Liver (tissue), 9 donors: ENCODE results near the gene SPTBN5. TPM values are rescaled to one million over a fixed set of nuclear protein-coding genes. Genes with fewer than 3 reads are reported as not detected.

ENCODE experiments used
- DNase-seq: peaks from one replicate; pipeline ENCODE4 v3.0.0-alpha.2; 2017; ENCODE audit warnings: low spot score
- H3K27ac ChIP-seq, 2 donors: one replicate each; pipeline ENCODE4 v1.7.0; 2013; ENCODE audit warnings: inconsistent platforms in 2 of 2, low read length in 2 of 2, control low read depth in 1 of 2, low read depth in 1 of 2, mild to moderate bottlenecking in 1 of 2
- H3K27me3 ChIP-seq, 4 donors: one replicate each; pipeline versions ENCODE4 v1.6.1 to v1.7.0; 2013; ENCODE audit warnings: low read length in 3 of 4, inconsistent platforms in 1 of 4, mild to moderate bottlenecking in 1 of 4, moderate library complexity in 1 of 4; ENCODE audit not compliant: control insufficient read depth in 4 of 4, insufficient read depth in 4 of 4
- H3K36me3 ChIP-seq, 4 donors: one replicate each; pipeline versions ENCODE4 v1.6.1 to v1.7.0; 2013; ENCODE audit warnings: low read length in 3 of 4, mild to moderate bottlenecking in 3 of 4, low read depth in 1 of 4, moderate library complexity in 1 of 4; ENCODE audit not compliant: control insufficient read depth in 4 of 4, insufficient read depth in 3 of 4
- H3K4me1 ChIP-seq, 4 donors: one replicate each; pipeline versions ENCODE4 v1.6.1 to v1.7.0; 2013; ENCODE audit warnings: low read length in 3 of 4, mild to moderate bottlenecking in 3 of 4, moderate library complexity in 1 of 4; ENCODE audit not compliant: control insufficient read depth in 4 of 4, insufficient read depth in 4 of 4
- H3K4me3 ChIP-seq, 3 donors: one replicate each; pipeline versions ENCODE4 v1.6.1 to v1.7.0; 2013; ENCODE audit warnings: low read length in 3 of 3, control low read depth in 1 of 3, low read depth in 1 of 3, mild to moderate bottlenecking in 1 of 3
- H3K9ac ChIP-seq, 2 donors: one replicate each; pipeline ENCODE4 v1.7.0; 2013; ENCODE audit warnings: low read length in 2 of 2, mild to moderate bottlenecking in 2 of 2, moderate library complexity in 2 of 2, control low read depth in 1 of 2, low read depth in 1 of 2
- H3K9me3 ChIP-seq, 4 donors: one replicate each; pipeline versions ENCODE4 v1.6.1 to v1.7.0; 2013; ENCODE audit warnings: low read length in 3 of 4; ENCODE audit not compliant: control insufficient read depth in 4 of 4
- ATF3 ChIP-seq: IDR thresholded peaks from 2 replicates; pipeline ENCODE4 v1.6.1; 2016; ENCODE audit warnings: antibody characterized with exemption
- CTCF ChIP-seq: fragments of 150-350 bp; IDR thresholded peaks from 2 replicates; pipeline ENCODE4 v1.5.1; 2017; ENCODE audit warnings: improper control_type of control experiment, low read depth, low read length; ENCODE audit not compliant: missing input control
- FOXA1 ChIP-seq: IDR thresholded peaks from 2 replicates; pipeline ENCODE4 v1.6.1; 2016; ENCODE audit warnings: antibody characterized with exemption
- FOXA2 ChIP-seq: IDR thresholded peaks from 2 replicates; pipeline ENCODE4 v1.6.1; 2016; ENCODE audit warnings: antibody characterized with exemption
- GABPA ChIP-seq, 2 donors: IDR thresholded peaks in 1 of 2; conservative IDR thresholded peaks in 1 of 2; 2 replicates each; pipeline ENCODE4 v1.6.1; 2016; ENCODE audit warnings: antibody characterized with exemption in 2 of 2, mild to moderate bottlenecking in 1 of 2, moderate library complexity in 1 of 2
- HNF4A ChIP-seq, 2 donors: conservative IDR thresholded peaks; 2 replicates each; pipeline ENCODE4 v1.6.1; 2016; ENCODE audit warnings: antibody characterized with exemption in 2 of 2, mild to moderate bottlenecking in 2 of 2
- HNF4G ChIP-seq: IDR thresholded peaks from 2 replicates; pipeline ENCODE4 v1.6.1; 2016; ENCODE audit warnings: antibody characterized with exemption
- JUND ChIP-seq, 2 donors: IDR thresholded peaks; 2 replicates each; pipeline ENCODE4 v1.6.1; 2016; ENCODE audit warnings: antibody characterized with exemption in 2 of 2
- MAX ChIP-seq: IDR thresholded peaks from 2 replicates; pipeline ENCODE4 v1.6.1; 2016; ENCODE audit warnings: antibody characterized with exemption
- NR2F2 ChIP-seq: IDR thresholded peaks from 2 replicates; pipeline ENCODE4 v1.6.1; 2016; ENCODE audit warnings: antibody characterized with exemption
- RAD21 ChIP-seq, 2 donors: IDR thresholded peaks; 2 replicates each; pipeline ENCODE4 v1.6.1; 2016; ENCODE audit warnings: antibody characterized with exemption in 2 of 2, mild to moderate bottlenecking in 2 of 2
- REST ChIP-seq: IDR thresholded peaks from 2 replicates; pipeline ENCODE4 v1.6.1; 2016; ENCODE audit warnings: antibody characterized with exemption, mild to moderate bottlenecking
- RXRA ChIP-seq, 2 donors: IDR thresholded peaks; 2 replicates each; pipeline ENCODE4 v1.6.1; 2017 to 2018; ENCODE audit warnings: antibody characterized with exemption in 2 of 2, mild to moderate bottlenecking in 1 of 2
- SP1 ChIP-seq: IDR thresholded peaks from 2 replicates; pipeline ENCODE4 v1.6.1; 2018; ENCODE audit warnings: antibody characterized with exemption, mild to moderate bottlenecking
- TAF1 ChIP-seq: conservative IDR thresholded peaks from 2 replicates; pipeline ENCODE4 v1.6.1; 2016; ENCODE audit warnings: antibody characterized with exemption, mild to moderate bottlenecking
- ZBTB33 ChIP-seq: IDR thresholded peaks from 2 replicates; pipeline ENCODE4 v1.6.1; 2016; ENCODE audit warnings: antibody characterized with exemption
- WGBS: extraction: QIAGEN DNeasy Blood & Tissue Kit; methylation state at CpG from one replicate; pipeline ENCODE4 v1.1.7; 2013; 5-methylcytosine and 5-hydroxymethylcytosine counted together
- polyA plus RNA-seq, 2 donors: library from polyadenylated mRNA; stranded (reverse) in 1 of 2; unstranded in 1 of 2; fragments of 200-250 nt in 1 of 2; fragments of >200 nt in 1 of 2; fragmentation: Nextera tagmentation in 1 of 2; extraction: Ambion mirVana in 1 of 2; gene quantifications; one replicate each; pipeline versions ENCODE4 v1.2.1 to v1.2.3, GENCODE V29; 2013 to 2015
- total RNA-seq, 2 donors: library from RNA; depleted of rRNA; stranded (reverse); fragments of >200 nt; gene quantifications; one replicate each; pipeline ENCODE4 v1.2.3, GENCODE V29; 2014
- donor health status: healthy.
- donor health status: healthy.
- donor health status: healthy.
- donor health status: healthy.
- donor health status: healthy.

The SPTBN5 gene
- total and polyA plus RNA-seq, 4 donors = 0.12 to 1.7 (median 0.17) TPM

GRCh38 chr15:41886741-41887140 is 7.1 kb downstream of the SPTBN5 start:
- WGBS = 96% methylated on average over 7 of the region's 7 CpGs
- Histone ChIP-seq H3K4me1 (peaks cover 16 to 30% (median 20%) of the 10 kb centered on the region in 4 donors), H3K4me3 (no peak overlapping the region), H3K27ac (no peak overlapping the region), H3K36me3 (no peaks in the 10 kb centered on the region), H3K9ac (no peak overlapping the region), H3K9me3 (no peaks in the 10 kb centered on the region), H3K27me3 (no peaks in the 10 kb centered on the region)
- no peak for TF ChIP-seq HNF4A (conservative IDR thresholded peaks at IDR 0.05)
- no peak for TF ChIP-seq ZBTB33
- TF ChIP-seq ATF3 = no peak
- no peak for DNase-seq

- WGBS = 97% methylated on average over 14 of the region's 14 CpGs
- no peak for TF ChIP-seq FOXA1
- no peak for TF ChIP-seq JUND (IDR thresholded peaks at IDR 0.05)
- TF ChIP-seq RXRA (IDR thresholded peaks at IDR 0.05) = no peak
- TF ChIP-seq NR2F2 = no peak
- no peak for TF ChIP-seq REST
- no peak for TF ChIP-seq MAX
- TF ChIP-seq TAF1 = no peak
- TF ChIP-seq GABPA (IDR thresholded peaks at IDR 0.05 in 1 of 2, conservative IDR thresholded peaks at IDR 0.05 in 1 of 2) = no peak
- TF ChIP-seq RAD21 (IDR thresholded peaks at IDR 0.05) = no peak
- no peak for TF ChIP-seq ZBTB33
- no peak for TF ChIP-seq HNF4G
- TF ChIP-seq SP1 = no peak
- TF ChIP-seq FOXA2 = no peak
- TF ChIP-seq CTCF = no peak
- Histone ChIP-seq H3K27me3 (no peaks in the 10 kb centered on the region), H3K9me3 (no peaks in the 10 kb centered on the region), H3K36me3 (no peaks in the 10 kb centered on the region), H3K27ac (no peak overlapping the region), H3K9ac (no peak overlapping the region), H3K4me3 (no peak overlapping the region), H3K4me1 (peaks cover 22 to 39% (median 28%) of the 10 kb centered on the region in 4 donors)
- no peak for DNase-seq
Observed at GRCh38 chr15:41885841-41886240, 8.0 kb downstream of the SPTBN5 start.
